ENCODE data around the gene NDUFV1. TPM values are rescaled to one million over a fixed set of nuclear protein-coding genes. Genes with fewer than 3 reads are reported as not detected.
"Not testable (repeated sequence)": the region's sequence is repeated elsewhere in the genome, so short reads cannot be mapped to it uniquely, and the experiment has no call there.

Gene NDUFV1
- total and polyA plus RNA-seq, 12 donors: 295 to 712 (median 613) TPM

GRCh38 chr11:67562963-67563704 is 43.6 kb upstream of the NDUFV1 start:
- WGBS, 2 donors: 62 to 69% methylated on average over 10 of the region's 10 CpGs
- ATAC-seq (peak in 1 of 8 donors; percentile 3), DNase-seq (no peak)
- intact Hi-C loops (cut with DNase I): no loop called here
- Histone ChIP-seq H3K27me3 (peaks cover 0 to 4% (median 0%) of the 10 kb centered on the region in 7 donors), H3K27ac (peak overlapping the region in 8 of 10 donors; percentile 50 to 75 (median 62)), H3K36me3 (no peaks in the 10 kb centered on the region), H3K4me3 (no peak overlapping the region), H3K4me1 (peaks cover 0 to 30% (median 18%) of the 10 kb centered on the region in 9 donors), H3K9me3 (no peaks in the 10 kb centered on the region)
- no peak for TF ChIP-seq CTCF (IDR thresholded peaks at IDR 0.05)

- H3K4me3 ChIP-seq: not testable (repeated sequence)
Measured at GRCh38 chr11:67563705-67564114, 43.0 kb upstream of the NDUFV1 start.

GRCh38 chr11:67564230-67564629 is 42.5 kb upstream of the NDUFV1 start:
- H3K4me1 ChIP-seq: peaks cover 0 to 22% (median 17%) of the 10 kb centered on the region in 9 donors
- intact Hi-C loops (cut with DNase I): no loop called here

More at GRCh38 chr11:67563705-67564114, 43.0 kb upstream of the NDUFV1 start:
- H3K9me3 ChIP-seq; H3K36me3 ChIP-seq; H3K27me3 ChIP-seq; intact Hi-C loops (cut with DNase I): not testable (repeated sequence)
- WGBS, 2 donors: 13 to 20% methylated on average over 11 of the region's 11 CpGs
- H3K4me1 ChIP-seq: peaks cover 0 to 26% (median 18%) of the 10 kb centered on the region in 9 donors
- peak; percentile 59 to 91 (median 83) for ATAC-seq
- DNase-seq: peak; percentile 38 to 73
- peak overlapping the region in 8 of 10 donors; percentile 30 to 75 (median 62) for H3K27ac ChIP-seq

GRCh38 chr11:67571443-67571842 is 35.3 kb upstream of the NDUFV1 start:
- ATAC-seq: no peak
- TF ChIP-seq CTCF (IDR thresholded peaks at IDR 0.05): no peak
- WGBS, 2 donors: 50 to 55% methylated on average over 6 of the region's 6 CpGs
- no peaks in the 10 kb centered on the region for H3K36me3 ChIP-seq
- H3K4me3 ChIP-seq: no peak overlapping the region
- H3K4me1 ChIP-seq: no peaks in the 10 kb centered on the region
- no peak for DNase-seq
- peaks cover 0 to 3% (median 0%) of the 10 kb centered on the region in 11 donors for H3K9me3 ChIP-seq
- no peak overlapping the region for H3K27ac ChIP-seq
- peaks cover 0 to 17% (median 0%) of the 10 kb centered on the region in 7 donors for H3K27me3 ChIP-seq
- intact Hi-C loops (cut with DNase I): loop anchor here in 5 of 10 donors (5.0 to 10.0 kb wide), 4 partner anchors 36 to 91 kb away; partner anchors contain the start of genes ACY3 (in 2 of the 5) and NDUFV1 (in 1 of the 5)

More at GRCh38 chr11:67564230-67564629, 42.5 kb upstream of the NDUFV1 start:
- no peak for DNase-seq
- whole genome bisulfite sequencing, 2 donors: 88 to 95% methylated on average over 4 of the region's 4 CpGs
- Histone ChIP-seq H3K27ac (peak overlapping the region in 8 of 10 donors; percentile 30 to 74 (median 59)), H3K4me3 (no peak overlapping the region), H3K27me3 (no peaks in the 10 kb centered on the region), H3K36me3 (no peaks in the 10 kb centered on the region), H3K9me3 (no peaks in the 10 kb centered on the region)
- ATAC-seq: no peak
- TF ChIP-seq CTCF (IDR thresholded peaks at IDR 0.05): no peak
